GM12878 (cell line): ENCODE results near the gene CNGA4. TPM values are rescaled to one million over a fixed set of nuclear protein-coding genes. Genes with fewer than 3 reads are reported as not detected.

Experiments
- ATAC-seq: fragments of 200-7000 bp; cut with Tn5 transposase; 3 replicates; pipeline ENCODE4 v1.9.1; 2020; ENCODE audit warnings: mild to moderate bottlenecking, moderate library complexity
- BruUV-seq: library from RNA; stranded (reverse); fragments of 400-500 nt; replicated peaks from 2 replicates; lab custom pipeline; 2021; lab: Mats Ljungman, UMichigan
- CTCF ChIA-PET: fragments of 300-600 bp; sonication (Branson Sonifier 250); formaldehyde crosslinking; extraction: SDS; loops from one replicate; lab custom pipeline; 2021; ENCODE audit warnings: inconsistent platforms; lab: Yijun Ruan, JAX
- POLR2A ChIA-PET: fragments of 350-600 bp; formaldehyde crosslinking; extraction: SDS; loops from one replicate; lab custom pipeline; 2021; ENCODE audit warnings: inconsistent platforms; lab: Charles Lee
- RAD21 ChIA-PET: fragments of 300-600 bp; sonication (Branson Sonifier 250); formaldehyde crosslinking; loops from one replicate; lab custom pipeline; 2023; ENCODE audit warnings: antibody characterized with exemption; ENCODE audit not compliant: unreplicated experiment; lab: Charles Lee
- SMC1A ChIA-PET: fragments of 300-600 bp; sonication (Branson Sonifier 250); formaldehyde crosslinking; loops from one replicate; lab custom pipeline; 2023; ENCODE audit not compliant: unreplicated experiment, uncharacterized antibody; lab: Charles Lee
- DNase-seq: peaks from one replicate; pipeline ENCODE4 v3.0.0-alpha.2; 2011; ENCODE audit warnings: low read depth, low spot score
- FAIRE-seq: peaks from 3 replicates; lab custom pipeline; 2011; peaks lifted over from hg19 to GRCh38; lab: Jason Lieb, UNC
- H2AFZ ChIP-seq: 2 replicates; pipeline ENCODE4 v1.6.0; 2011; ENCODE audit warnings: low read depth, low read length, control low read depth; ENCODE audit not compliant: control insufficient read depth
- H3K27ac ChIP-seq: 2 replicates; pipeline ENCODE4 v1.5.1; 2011; ENCODE audit warnings: control low read depth; ENCODE audit not compliant: control insufficient read depth, insufficient read depth
- H3K27me3 ChIP-seq, 2 experiments: replicated peaks in 1 of 2; 2 replicates each; pipeline versions ENCODE4 v1.6.0 to v1.6.1; 2011; ENCODE audit warnings: low read length in 1 of 2; ENCODE audit not compliant: control insufficient read depth in 2 of 2, insufficient read depth in 2 of 2
- H3K36me3 ChIP-seq, 2 experiments: 2 replicates each; pipeline ENCODE4 v1.5.1; 2011; ENCODE audit warnings: low read length in 1 of 2; ENCODE audit not compliant: control insufficient read depth in 2 of 2, insufficient read depth in 2 of 2
- H3K4me1 ChIP-seq: 2 replicates; pipeline ENCODE4 v1.6.1; 2011; ENCODE audit warnings: mild to moderate bottlenecking, low read length, moderate library complexity, mixed read lengths; ENCODE audit not compliant: control insufficient read depth, insufficient read depth
- H3K4me2 ChIP-seq: 2 replicates; pipeline ENCODE4 v1.6.0; 2011; ENCODE audit warnings: control low read depth; ENCODE audit not compliant: control insufficient read depth, insufficient read depth
- H3K4me3 ChIP-seq: fragments of 200-600 bp; sonication (generic); 2 replicates; pipeline ENCODE4 v1.5.1; 2016
- H3K79me2 ChIP-seq: 2 replicates; pipeline ENCODE4 v1.6.0; 2011; ENCODE audit warnings: low read length; ENCODE audit not compliant: control insufficient read depth, insufficient read depth
- H3K9ac ChIP-seq: 2 replicates; pipeline ENCODE4 v1.8.0; 2011; ENCODE audit warnings: low read length, control low read depth, mixed read lengths; ENCODE audit not compliant: control insufficient read depth, insufficient read depth
- H3K9me3 ChIP-seq: replicated peaks from 3 replicates; pipeline ENCODE4 v1.5.1; 2011; ENCODE audit warnings: mild to moderate bottlenecking, low read length; ENCODE audit not compliant: control insufficient read depth, insufficient read depth
- H4K20me1 ChIP-seq: 2 replicates; pipeline ENCODE4 v1.6.0; 2011; ENCODE audit not compliant: control insufficient read depth, insufficient read depth
- BCL11A ChIP-seq: IDR thresholded peaks from 2 replicates; pipeline ENCODE4 v1.6.1; 2011; ENCODE audit warnings: low read depth, low read length
- BRCA1 ChIP-seq: IDR thresholded peaks from 2 replicates; pipeline ENCODE4 v1.6.1; 2011; ENCODE audit warnings: low read depth, low read length, improper control_type of control experiment
- CBX3 ChIP-seq: fragments of 200-600 bp; sonication (generic); IDR thresholded peaks from 2 replicates; pipeline ENCODE4 v1.6.1; 2016; ENCODE audit warnings: low read depth, borderline replicate concordance
- CREM ChIP-seq: IDR thresholded peaks from 2 replicates; pipeline ENCODE4 v1.6.1; 2014; ENCODE audit warnings: antibody characterized with exemption, low read depth
- DPF2 ChIP-seq: fragments of 450-650 bp; IDR thresholded peaks from 2 replicates; pipeline ENCODE4 v1.6.1; 2017; ENCODE audit warnings: mild to moderate bottlenecking
- ELK1 ChIP-seq: IDR thresholded peaks from 2 replicates; pipeline ENCODE4 v1.6.1; 2012; ENCODE audit warnings: low read depth, low read length, improper control_type of control experiment
- HDAC6 ChIP-seq: fragments of 200-600 bp; sonication (generic); IDR thresholded peaks from one replicate; pipeline ENCODE4 v1.8.0; 2017; ENCODE audit warnings: antibody characterized with exemption; ENCODE audit not compliant: unreplicated experiment
- HSF1 ChIP-seq: fragments of 150-350 bp; IDR thresholded peaks from 2 replicates; pipeline ENCODE4 v1.6.1; 2014; ENCODE audit warnings: mild to moderate bottlenecking, low read depth, low read length
- IKZF1 ChIP-seq: fragments of 450-650 bp; conservative IDR thresholded peaks from 2 replicates; pipeline ENCODE4 v1.6.1; 2017; ENCODE audit warnings: antibody characterized with exemption, mild to moderate bottlenecking
- IRF5 ChIP-seq: fragments of 450-650 bp; IDR thresholded peaks from 2 replicates; pipeline ENCODE4 v1.6.1; 2017; ENCODE audit warnings: borderline replicate concordance
- KLF5 ChIP-seq: fragments of 450-650 bp; IDR thresholded peaks from 2 replicates; pipeline ENCODE4 v1.6.1; 2014; ENCODE audit warnings: mild to moderate bottlenecking; ENCODE audit not compliant: partially characterized antibody
- MEF2B ChIP-seq: fragments of 450-650 bp; IDR thresholded peaks from 2 replicates; pipeline ENCODE4 v1.6.1; 2018; ENCODE audit warnings: mild to moderate bottlenecking, moderate library complexity; ENCODE audit not compliant: partially characterized antibody, poor library complexity, severe bottlenecking
- MTA2 ChIP-seq: fragments of 450-650 bp; IDR thresholded peaks from 2 replicates; pipeline ENCODE4 v1.6.1; 2016; ENCODE audit warnings: low read depth, mild to moderate bottlenecking, moderate library complexity
- MYC ChIP-seq: IDR thresholded peaks from 2 replicates; pipeline ENCODE4 v1.6.1; 2011; ENCODE audit warnings: mild to moderate bottlenecking, low read length, moderate library complexity, inconsistent platforms; ENCODE audit not compliant: insufficient read depth, insufficient replicate concordance, insufficient read length, severe bottlenecking
- NBN ChIP-seq: fragments of 450-650 bp; IDR thresholded peaks from 2 replicates; pipeline ENCODE4 v1.6.1; 2016
- NFYB ChIP-seq: IDR thresholded peaks from 2 replicates; pipeline ENCODE4 v1.6.1; 2011; ENCODE audit warnings: low read depth, mild to moderate bottlenecking, low read length, improper control_type of control experiment, moderate library complexity; ENCODE audit not compliant: insufficient read depth
- RB1 ChIP-seq: fragments of 450-650 bp; formaldehyde crosslinking; IDR thresholded peaks from 2 replicates; pipeline ENCODE4 v1.6.1; 2017; ENCODE audit warnings: mild to moderate bottlenecking, borderline replicate concordance
- STAT3 ChIP-seq: IDR thresholded peaks from 2 replicates; pipeline ENCODE4 v1.6.1; 2011; ENCODE audit warnings: low read depth, low read length, improper control_type of control experiment
- SUPT20H ChIP-seq: IDR thresholded peaks from 2 replicates; pipeline ENCODE4 v1.6.1; 2011; ENCODE audit warnings: low read depth, mild to moderate bottlenecking, low read length, moderate library complexity, borderline replicate concordance; ENCODE audit not compliant: control insufficient read depth
- WGBS: methylation state at CpG from one replicate; pipeline ENCODE4 v1.1.6; 2016; ENCODE audit warnings: low lambda C conversion rate; ENCODE audit not compliant: insufficient replicate concordance, insufficient coverage; ENCODE audit errors: missing lambda C conversion rate; 5-methylcytosine and 5-hydroxymethylcytosine counted together
- in situ Hi-C: fragments of 300-500 bp; cut with MboI; formaldehyde crosslinking; loops from 9 replicates; pipeline ENCODE4 v1.14.3; 2018; ENCODE audit warnings: mixed read lengths
- intact Hi-C: fragments of 100-400 bp; cut with micrococcal nuclease; formaldehyde crosslinking; loops from one replicate; pipeline ENCODE4 v1.14.2; 2022; ENCODE audit not compliant: unreplicated experiment
- polyA plus RNA-seq, 11 experiments: library from polyadenylated mRNA; depleted of rRNA in 4 of 11; unstranded in 6 of 11; stranded (reverse) in 5 of 11; fragments of >200 nt; fragmentation: Nextera tagmentation in 4 of 11; fragmentation: Illumina TruSeq in 1 of 11; extraction: Ambion mirVana in 4 of 11; extraction: Trizol in 1 of 11; gene quantifications; 1 replicate in 1 of 11; 2 replicates in 10 of 11; pipeline versions ENCODE4 v1.2.1 to v1.2.3, GENCODE V29; 2011 to 2016; ENCODE audit warnings: inconsistent platforms in 2 of 11, missing spikeins in 2 of 11, low read depth in 1 of 11
- total RNA-seq, 4 experiments: library from RNA; depleted of rRNA in 3 of 4; stranded (reverse); fragments of >200 nt in 3 of 4; fragmentation: Illumina TruSeq in 1 of 4; extraction: Trizol in 1 of 4; gene quantifications; 2 replicates each; pipeline versions ENCODE4 v1.2.1 to v1.2.3, GENCODE V29; 2013 to 2021

Gene CNGA4
- total and polyA plus RNA-seq, 10 of the 15 experiments (the other 5 are each of a cell fraction or from before 2014, with no cell fraction given), result 0.05 to 0.26 (median 0.07) TPM; not detected in 5

GRCh38 chr11:6237761-6238302 is 1.1 kb upstream of the CNGA4 start:
- RAD21 ChIA-PET, result no interaction called here
- no TSS peak for BruUV-seq
- no peaks in the 10 kb centered on the region for H4K20me1 ChIP-seq
- peaks cover 14% of the 10 kb centered on the region for H3K79me2 ChIP-seq
- H3K27ac ChIP-seq, result no peak overlapping the region
- no peaks in the 10 kb centered on the region for H3K36me3 ChIP-seq
- H3K27me3 ChIP-seq, result no peaks in the 10 kb centered on the region
- POLR2A ChIA-PET, result interaction anchor here (0.6 to 0.8 kb wide), 2 partner anchors 20 to 54 kb away, joined by 3 read pairs; no protein-coding TSS in a partner anchor
- in situ Hi-C loops, result no loop called here
- WGBS, result 56% methylated on average over 5 of the region's 5 CpGs
- H3K4me1 ChIP-seq, result no peaks in the 10 kb centered on the region
- no peaks in the 10 kb centered on the region for H3K9me3 ChIP-seq
- H2AFZ ChIP-seq, result no peak overlapping the region
- intact Hi-C loops, result loop anchor here (10.0 kb wide), 2 partner anchors 247 to 507 kb away; partner anchors contain the start of genes ARFIP2 and TIMM10B
- no peak overlapping the region for H3K4me3 ChIP-seq
- CTCF ChIA-PET, result interaction anchor here (1.4 to 6.7 kb wide), 3 partner anchors 13 to 141 kb away, joined by 4 to 55 read pairs (median 6); no protein-coding TSS in a partner anchor
- no peak overlapping the region for H3K4me2 ChIP-seq
- FAIRE-seq, result no peak
- ATAC-seq, result no peak
- DNase-seq, result no peak
- SMC1A ChIA-PET, result interaction anchor here (0.6 to 2.1 kb wide), 5 partner anchors 7 to 114 kb away, joined by 3 to 9 read pairs (median 3); no protein-coding TSS in a partner anchor
- H3K9ac ChIP-seq, result no peak overlapping the region
- no peak for TF ChIP-seq MYC
- TF ChIP-seq RB1, result no peak
- TF ChIP-seq BRCA1, result no peak
- no peak for TF ChIP-seq NFYB
- TF ChIP-seq MTA2, result no peak
- TF ChIP-seq HSF1, result no peak
- TF ChIP-seq MEF2B, result no peak
- no peak for TF ChIP-seq IKZF1
- TF ChIP-seq IRF5, result no peak
- TF ChIP-seq ELK1, result no peak
- no peak for TF ChIP-seq DPF2
- TF ChIP-seq SUPT20H, result no peak
- TF ChIP-seq BCL11A, result no peak
- no peak for TF ChIP-seq KLF5
- no peak for TF ChIP-seq NBN
- no peak for TF ChIP-seq STAT3
- TF ChIP-seq HDAC6, result no peak
- TF ChIP-seq CBX3, result no peak
- TF ChIP-seq CREM, result no peak
